GM23248 (cell line): ENCODE results near the gene ZNF821. TPM values are rescaled to one million over a fixed set of nuclear protein-coding genes. Genes with fewer than 3 reads are reported as not detected.

ENCODE experiments used
- DNase-seq: peaks from one replicate; pipeline ENCODE4 v3.0.0-alpha.2; 2015
- H2AFZ ChIP-seq: fragments of 200-600 bp; sonication (generic); 2 replicates; pipeline ENCODE4 v1.6.1; 2016; ENCODE audit warnings: antibody characterized with exemption
- H3F3A ChIP-seq: fragments of 200-600 bp; sonication (generic); 2 replicates; pipeline ENCODE4 v1.6.1; 2016; ENCODE audit warnings: mild to moderate bottlenecking, antibody characterized with exemption, mixed run types; ENCODE audit not compliant: insufficient read depth
- H3K27ac ChIP-seq: fragments of 200-600 bp; sonication (generic); 2 replicates; pipeline ENCODE4 v1.5.1; 2016; ENCODE audit warnings: mild to moderate bottlenecking
- H3K27me3 ChIP-seq: fragments of 200-600 bp; sonication (generic); replicated peaks from 2 replicates; pipeline ENCODE4 v1.6.1; 2016; ENCODE audit warnings: mild to moderate bottlenecking; ENCODE audit not compliant: insufficient read depth
- H3K36me3 ChIP-seq: fragments of 200-600 bp; sonication (generic); 2 replicates; pipeline ENCODE4 v1.6.1; 2016; ENCODE audit warnings: low read depth, mild to moderate bottlenecking
- H3K4me1 ChIP-seq: fragments of 200-600 bp; sonication (generic); 2 replicates; pipeline ENCODE4 v1.6.1; 2016; ENCODE audit warnings: mild to moderate bottlenecking; ENCODE audit not compliant: insufficient read depth
- H3K4me2 ChIP-seq: fragments of 200-600 bp; sonication (generic); one replicate; pipeline ENCODE4 v1.6.1; 2016; ENCODE audit warnings: mild to moderate bottlenecking; ENCODE audit not compliant: unreplicated experiment
- H3K4me3 ChIP-seq: fragments of 200-600 bp; sonication (generic); 2 replicates; pipeline ENCODE4 v1.5.1; 2016; ENCODE audit warnings: mild to moderate bottlenecking
- H3K79me2 ChIP-seq: fragments of 200-600 bp; sonication (generic); 2 replicates; pipeline ENCODE4 v1.6.1; 2016; ENCODE audit warnings: mild to moderate bottlenecking; ENCODE audit not compliant: insufficient read depth
- H3K9ac ChIP-seq: fragments of 200-600 bp; sonication (generic); 2 replicates; pipeline ENCODE4 v1.6.1; 2016; ENCODE audit warnings: mild to moderate bottlenecking
- H3K9me2 ChIP-seq: fragments of 200-600 bp; sonication (generic); 2 replicates; pipeline ENCODE4 v1.6.1; 2016; ENCODE audit warnings: mixed run types, mild to moderate bottlenecking, moderate library complexity; ENCODE audit not compliant: insufficient read depth
- H3K9me3 ChIP-seq: fragments of 200-600 bp; sonication (generic); one replicate; pipeline ENCODE4 v1.6.1; 2017; ENCODE audit warnings: low read depth
- H4K20me1 ChIP-seq: fragments of 200-600 bp; sonication (generic); 2 replicates; pipeline ENCODE4 v1.6.0; 2016; ENCODE audit not compliant: insufficient read depth
- EZH2 ChIP-seq: fragments of 200-600 bp; sonication (generic); IDR thresholded peaks from 2 replicates; pipeline ENCODE4 v1.6.1; 2018; ENCODE audit warnings: antibody characterized with exemption, mild to moderate bottlenecking; ENCODE audit not compliant: insufficient read depth, poor library complexity, severe bottlenecking
- EZH2phosphoT487 ChIP-seq: fragments of 200-600 bp; sonication (generic); IDR thresholded peaks from 2 replicates; pipeline ENCODE4 v1.6.1; 2018; ENCODE audit warnings: antibody characterized with exemption, moderate library complexity, mild to moderate bottlenecking, low read depth; ENCODE audit not compliant: insufficient read depth
- WGBS, 2 experiments: methylation state at CpG; one replicate each; pipeline ENCODE4 v1.1.6; 2015 to 2017; ENCODE audit warnings: low lambda C conversion rate in 2 of 2, low coverage in 1 of 2; ENCODE audit errors: missing lambda C conversion rate in 2 of 2; 5-methylcytosine and 5-hydroxymethylcytosine counted together
- in situ Hi-C: fragments of 300-500 bp; cut with MboI; formaldehyde crosslinking; loops from 2 replicates; pipeline ENCODE4 v1.15.0; 2020
- polyA plus RNA-seq: library from polyadenylated mRNA; unstranded; fragments of >200 nt; fragmentation: Nextera tagmentation; extraction: Ambion mirVana; gene quantifications from 2 replicates; pipeline ENCODE4 v1.2.1, GENCODE V29; 2016
- total RNA-seq: library from RNA; depleted of rRNA; stranded (reverse); fragments of >200 nt; shearing (Covaris generic); gene quantifications from 2 replicates; pipeline ENCODE4 v1.2.3, GENCODE V29; 2014

ZNF821 gene
- total and polyA plus RNA-seq, 2 experiments from 2014 or later = 6.3 to 21.4 TPM

DNA sequence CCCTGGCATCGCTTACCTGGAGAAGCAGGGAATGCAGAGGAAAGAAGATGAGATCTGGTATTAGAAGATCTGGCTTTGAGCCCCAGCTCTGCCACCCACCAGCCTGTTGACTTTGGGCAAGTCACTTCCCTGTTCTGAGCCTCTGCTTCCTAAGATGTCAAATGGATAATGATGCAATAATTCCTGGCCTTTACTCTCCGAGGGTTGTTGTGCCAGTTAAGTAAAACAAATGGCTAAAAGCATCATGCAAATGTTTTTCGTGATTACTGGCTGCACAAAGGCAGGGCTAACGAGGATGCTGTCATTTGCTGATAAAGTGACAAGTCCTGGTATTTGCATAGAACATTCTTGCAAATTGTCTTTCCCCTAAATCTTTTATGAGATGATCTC is 1.3 kb upstream of the ZNF821 start:
- Histone ChIP-seq H3K27me3 (no peaks in the 10 kb centered on the region), H2AFZ (peak overlapping the region; percentile 97; the same call in 1 of the 2 replicates), H3K36me3 (no peaks in the 10 kb centered on the region), H3K4me1 (peaks cover 7% of the 10 kb centered on the region), H3F3A (peaks cover 18% of the 10 kb centered on the region; the same call in 1 of the 2 replicates), H3K4me3 (no peak overlapping the region), H3K9me3 (no peaks in the 10 kb centered on the region), H3K27ac (no peak overlapping the region), H3K9ac (no peak overlapping the region), H3K4me2 (no peak overlapping the region), H3K9me2 (no peaks in the 10 kb centered on the region), H4K20me1 (no peaks in the 10 kb centered on the region), H3K79me2 (no peaks in the 10 kb centered on the region)
- 16 to 23% methylated on average over 4 of the region's 4 CpGs for WGBS, 2 experiments
- peak; percentile 18 for DNase-seq
- TF ChIP-seq EZH2 (no peak), EZH2phosphoT487 (no peak)
- in situ Hi-C loops = no loop called here

DNA sequence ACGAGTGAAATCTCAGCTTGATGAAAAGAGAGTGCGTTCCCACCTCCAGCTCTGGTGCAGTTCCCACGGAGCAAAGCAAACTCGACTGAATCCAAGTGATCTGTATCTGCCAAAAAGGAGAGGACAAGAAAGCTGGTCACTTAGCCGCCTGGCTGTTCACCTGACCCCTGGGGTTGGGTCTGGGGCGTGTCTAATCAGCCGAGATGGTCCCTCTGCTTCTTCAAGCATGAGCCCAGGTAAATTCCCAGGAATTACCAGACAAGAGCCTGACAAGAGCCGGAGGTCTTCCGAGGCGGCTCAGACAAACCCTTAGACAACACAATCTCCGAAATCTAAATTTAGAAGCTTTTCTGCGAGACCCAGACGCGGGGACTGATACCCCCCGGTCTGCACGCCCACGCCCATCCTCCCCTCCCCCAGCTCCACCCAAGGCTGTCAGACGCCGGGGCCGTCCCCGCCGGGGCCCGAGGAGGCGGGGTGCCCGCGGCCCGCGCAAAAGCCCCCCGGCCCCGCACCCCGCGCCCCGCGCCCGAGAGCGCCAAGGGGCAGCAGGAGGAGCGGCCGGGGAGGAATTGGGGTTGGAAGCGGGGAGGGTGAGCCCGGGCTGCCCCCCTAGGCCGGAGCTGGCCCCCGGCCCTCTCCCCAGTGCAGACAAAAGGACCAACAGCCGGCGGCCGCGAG is 674 bp downstream of the ZNF821 start:
- Histone ChIP-seq H3K9me3 (no peaks in the 10 kb centered on the region), H3K4me3 (peak overlapping the region; percentile 91), H3K27me3 (no peaks in the 10 kb centered on the region), H4K20me1 (no peaks in the 10 kb centered on the region), H3K4me1 (peaks cover 7% of the 10 kb centered on the region), H3K27ac (no peak overlapping the region; the same call in 1 of the 2 replicates), H3K79me2 (no peaks in the 10 kb centered on the region), H3K4me2 (peak overlapping the region; percentile 89), H3K9ac (peak overlapping the region; percentile 85), H3F3A (peaks cover 18% of the 10 kb centered on the region; the same call in 1 of the 2 replicates), H3K36me3 (no peaks in the 10 kb centered on the region), H2AFZ (peak overlapping the region; percentile 97), H3K9me2 (no peaks in the 10 kb centered on the region)
- DNase-seq = peak; percentile 43
- no peak for TF ChIP-seq EZH2
- no peak for TF ChIP-seq EZH2phosphoT487
- WGBS, 2 experiments = 1 to 2% methylated on average over 13 to 45 of the region's 46 CpGs
- in situ Hi-C loops = no loop called here

DNA sequence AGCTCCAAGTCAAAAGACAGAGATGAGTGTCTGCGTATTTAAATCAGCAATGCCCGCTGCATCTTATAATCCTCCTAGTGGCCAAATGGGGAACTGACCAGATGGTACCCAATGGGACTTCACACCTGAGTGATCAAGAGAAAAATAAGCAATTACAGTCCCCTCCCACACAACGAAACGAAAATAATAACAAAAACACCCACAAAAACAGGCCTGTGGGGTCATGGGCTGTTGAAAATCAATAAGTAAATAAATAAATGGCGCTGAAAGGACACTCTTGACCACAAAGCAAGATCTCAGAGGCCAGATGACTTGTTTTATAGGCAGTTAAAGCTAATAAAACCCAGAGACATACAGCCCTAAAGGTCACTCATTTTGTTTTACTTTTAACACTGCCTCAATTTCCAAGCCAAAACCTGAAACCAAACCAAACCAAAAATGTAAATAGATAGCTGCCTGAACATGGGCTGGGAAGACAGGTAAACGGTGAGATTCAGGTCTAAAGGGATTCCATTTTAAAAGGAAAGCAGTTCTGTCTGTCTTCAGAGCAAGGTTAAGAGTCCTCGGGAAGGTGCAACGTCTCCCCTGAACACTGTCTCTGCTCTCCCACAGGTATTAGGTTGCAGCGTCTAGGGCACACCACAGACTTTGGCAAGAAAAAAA is 1.3 kb downstream of the ZNF821 start:
- Histone ChIP-seq H3K4me2 (peak overlapping the region; percentile 89), H3K9me2 (no peaks in the 10 kb centered on the region), H3K9me3 (no peaks in the 10 kb centered on the region), H3K36me3 (no peaks in the 10 kb centered on the region), H3K4me1 (peaks cover 7% of the 10 kb centered on the region), H3K27me3 (no peaks in the 10 kb centered on the region), H3F3A (peaks cover 18% of the 10 kb centered on the region; the same call in 1 of the 2 replicates), H4K20me1 (no peaks in the 10 kb centered on the region), H3K79me2 (no peaks in the 10 kb centered on the region), H3K9ac (peak overlapping the region; percentile 85), H2AFZ (peak overlapping the region; percentile 97), H3K27ac (no peak overlapping the region), H3K4me3 (peak overlapping the region; percentile 91)
- DNase-seq = peak; percentile 81
- no peak for TF ChIP-seq EZH2
- no peak for TF ChIP-seq EZH2phosphoT487
- WGBS, 2 experiments = 9 to 10% methylated on average over 9 of the region's 9 CpGs
- in situ Hi-C loops = no loop called here

DNA sequence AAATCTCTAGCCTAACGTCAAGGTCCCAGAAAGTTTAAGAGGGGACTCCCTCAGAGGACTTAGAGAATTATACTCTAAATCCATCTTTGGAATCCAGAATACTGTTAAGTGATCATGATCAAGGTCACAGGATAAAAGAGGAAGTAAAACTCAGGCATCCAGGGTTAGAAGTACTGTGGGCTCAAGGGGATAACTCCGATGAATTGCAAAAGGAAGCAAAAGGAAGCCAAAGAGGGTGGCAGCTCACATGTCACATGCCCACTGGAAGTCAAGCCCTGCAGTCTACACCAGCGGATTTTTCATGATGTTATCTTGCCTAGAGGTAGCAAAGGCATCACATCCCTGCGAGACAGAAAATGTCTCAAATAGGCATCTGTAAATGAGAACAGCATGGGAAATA is 3.8 kb downstream of the ZNF821 start:
- in situ Hi-C loops = no loop called here
- Histone ChIP-seq H3K79me2 (no peaks in the 10 kb centered on the region), H3K4me1 (peaks cover 7% of the 10 kb centered on the region), H3K9me2 (no peaks in the 10 kb centered on the region), H3K4me2 (no peak overlapping the region), H3K9me3 (no peaks in the 10 kb centered on the region), H3K4me3 (no peak overlapping the region), H3K27me3 (no peaks in the 10 kb centered on the region), H3F3A (peaks cover 9% of the 10 kb centered on the region; the same call in 1 of the 2 replicates), H4K20me1 (no peaks in the 10 kb centered on the region), H3K9ac (no peak overlapping the region), H3K36me3 (no peaks in the 10 kb centered on the region), H2AFZ (no peak overlapping the region), H3K27ac (no peak overlapping the region)
- no peak for DNase-seq
- TF ChIP-seq EZH2 (no peak), EZH2phosphoT487 (no peak)
- 96 to 98% methylated on average over 4 of the region's 4 CpGs for WGBS, 2 experiments
